HG03439 (cell line): ENCODE results near the gene GNA12.

Source experiments
- ATAC-seq: cut with Tn5 transposase; IDR thresholded peaks from one replicate; pipeline ENCODE4 v1.9.1; 2021; ENCODE audit warnings: mild to moderate bottlenecking, moderate library complexity; ENCODE audit not compliant: unreplicated experiment

GNA12 gene

GRCh38 chr7:2819161-2819953 lies 24.8 kb downstream of the GNA12 start:
- ATAC-seq = no peak

- no peak for ATAC-seq
These were observed 25.5 kb downstream of the GNA12 start for GRCh38 chr7:2818653-2819052.

- ATAC-seq = no peak
These were observed 26.0 kb downstream of the GNA12 start for GRCh38 chr7:2818121-2818520.

- ATAC-seq = no peak
These were observed 26.7 kb downstream of the GNA12 start for GRCh38 chr7:2817456-2817855.

- no peak for ATAC-seq
These were observed 28.2 kb downstream of the GNA12 start for GRCh38 chr7:2815875-2816245.

- no peak for ATAC-seq
These were observed 28.9 kb downstream of the GNA12 start for GRCh38 chr7:2814946-2815874.

- no peak for ATAC-seq
These were observed 29.7 kb downstream of the GNA12 start for GRCh38 chr7:2814186-2814945.

- no peak for ATAC-seq
These were observed 30.5 kb downstream of the GNA12 start for GRCh38 chr7:2813350-2814185.

GRCh38 chr7:2812831-2813230 lies 31.3 kb downstream of the GNA12 start:
- ATAC-seq = no peak

- ATAC-seq = no peak
These were observed 32.0 kb downstream of the GNA12 start for GRCh38 chr7:2812114-2812487.

- ATAC-seq = no peak
These were observed 32.5 kb downstream of the GNA12 start for GRCh38 chr7:2811476-2812113.

- ATAC-seq = no peak
These were observed 33.3 kb downstream of the GNA12 start for GRCh38 chr7:2810682-2811415.

GRCh38 chr7:2809903-2810625 lies 34.0 kb downstream of the GNA12 start:
- no peak for ATAC-seq

GRCh38 chr7:2808891-2809665 lies 35.0 kb downstream of the GNA12 start:
- no peak for ATAC-seq

GRCh38 chr7:2807845-2808772 lies 36.0 kb downstream of the GNA12 start:
- no peak for ATAC-seq

GRCh38 chr7:2807460-2807844 lies 36.7 kb downstream of the GNA12 start:
- no peak for ATAC-seq

- ATAC-seq = no peak
These were observed 37.5 kb downstream of the GNA12 start for GRCh38 chr7:2806571-2806970.
